Muscle layer of colon (tissue), 2 donors: ENCODE results near the gene GPR173.
A peak's percentile ranks its signal among the peaks of the same experiment; 100 is the strongest.

Experiments
- H3K27ac ChIP-seq: one replicate; pipeline ENCODE4 v1.7.0; 2013; ENCODE audit warnings: low read depth, mild to moderate bottlenecking, low read length, moderate library complexity
- H3K27me3 ChIP-seq, 2 donors: one replicate each; pipeline ENCODE4 v1.7.0; 2013; ENCODE audit warnings: low read length in 2 of 2, mild to moderate bottlenecking in 2 of 2; ENCODE audit not compliant: insufficient read depth in 2 of 2, control insufficient read depth in 1 of 2
- H3K36me3 ChIP-seq: one replicate; pipeline ENCODE4 v1.7.0; 2013; ENCODE audit warnings: mild to moderate bottlenecking, low read length; ENCODE audit not compliant: insufficient read depth
- H3K4me1 ChIP-seq: one replicate; pipeline ENCODE4 v1.7.0; 2013; ENCODE audit warnings: mild to moderate bottlenecking, low read length; ENCODE audit not compliant: insufficient read depth
- H3K4me3 ChIP-seq, 2 donors: one replicate each; pipeline ENCODE4 v1.7.0; 2013; ENCODE audit warnings: low read length in 2 of 2, low read depth in 1 of 2, mild to moderate bottlenecking in 1 of 2, moderate library complexity in 1 of 2
- H3K9ac ChIP-seq: one replicate; pipeline ENCODE4 v1.7.0; 2013; ENCODE audit warnings: low read length
- H3K9me3 ChIP-seq: one replicate; pipeline ENCODE4 v1.7.0; 2013; ENCODE audit warnings: mild to moderate bottlenecking, low read length
- donor health status: abdominal sarcoma.
- donor health status: Adenocarcinoma of cecum.

The GPR173 gene

GRCh38 chrX:53028678-53029077 lies 19.9 kb upstream of the GPR173 start:
- H3K9me3 ChIP-seq = no peaks in the 10 kb centered on the region
- H3K9ac ChIP-seq = no peak overlapping the region
- peaks cover 0 to 3% of the 10 kb centered on the region in 2 donors for H3K27me3 ChIP-seq

GRCh38 chrX:53031380-53031779 lies 17.2 kb upstream of the GPR173 start:
- no peaks in the 10 kb centered on the region for H3K36me3 ChIP-seq
- peaks cover 0 to 10% of the 10 kb centered on the region in 2 donors for H3K27me3 ChIP-seq
- no peaks in the 10 kb centered on the region for H3K4me1 ChIP-seq
- no peak overlapping the region for H3K9ac ChIP-seq
- H3K27ac ChIP-seq = no peak overlapping the region
- H3K9me3 ChIP-seq = no peaks in the 10 kb centered on the region
- no peak overlapping the region for H3K4me3 ChIP-seq

More at GRCh38 chrX:53028678-53029077, 19.9 kb upstream of the GPR173 start:
- H3K27ac ChIP-seq = no peak overlapping the region
- H3K4me1 ChIP-seq = no peaks in the 10 kb centered on the region
- no peak overlapping the region for H3K4me3 ChIP-seq
- no peaks in the 10 kb centered on the region for H3K36me3 ChIP-seq

- Histone ChIP-seq H3K27ac (no peak overlapping the region), H3K9ac (no peak overlapping the region), H3K27me3 (peaks cover 0 to 16% of the 10 kb centered on the region in 2 donors), H3K4me3 (no peak overlapping the region), H3K4me1 (no peaks in the 10 kb centered on the region), H3K9me3 (no peaks in the 10 kb centered on the region), H3K36me3 (no peaks in the 10 kb centered on the region)
Measured at GRCh38 chrX:53036149-53036548, 12.4 kb upstream of the GPR173 start.

- Histone ChIP-seq H3K27ac (no peak overlapping the region), H3K27me3 (peaks cover 0 to 18% of the 10 kb centered on the region in 2 donors), H3K9ac (no peak overlapping the region), H3K4me1 (no peaks in the 10 kb centered on the region), H3K4me3 (no peak overlapping the region), H3K9me3 (no peaks in the 10 kb centered on the region), H3K36me3 (no peaks in the 10 kb centered on the region)
Measured at GRCh38 chrX:53039236-53039635, 9.4 kb upstream of the GPR173 start.

- Histone ChIP-seq H3K36me3 (no peaks in the 10 kb centered on the region), H3K4me1 (peaks cover 4% of the 10 kb centered on the region), H3K9me3 (no peaks in the 10 kb centered on the region), H3K4me3 (no peak overlapping the region), H3K27ac (no peak overlapping the region), H3K27me3 (peaks cover 0 to 10% of the 10 kb centered on the region in 2 donors), H3K9ac (no peak overlapping the region)
Measured at GRCh38 chrX:53044995-53045394, 3.6 kb upstream of the GPR173 start.

- Histone ChIP-seq H3K27ac (no peak overlapping the region), H3K9ac (no peak overlapping the region), H3K27me3 (peaks cover 0 to 10% of the 10 kb centered on the region in 2 donors), H3K4me3 (no peak overlapping the region), H3K4me1 (peaks cover 4% of the 10 kb centered on the region), H3K9me3 (no peaks in the 10 kb centered on the region), H3K36me3 (no peaks in the 10 kb centered on the region)
Measured at GRCh38 chrX:53047228-53047627, 1.4 kb upstream of the GPR173 start.

GRCh38 chrX:53049127-53049517 lies 533 bp downstream of the GPR173 start:
- Histone ChIP-seq H3K4me3 (peak overlapping the region; percentile 30 to 39), H3K27me3 (peaks cover 0 to 10% of the 10 kb centered on the region in 2 donors), H3K9me3 (no peaks in the 10 kb centered on the region), H3K36me3 (no peaks in the 10 kb centered on the region), H3K9ac (no peak overlapping the region), H3K4me1 (peaks cover 4% of the 10 kb centered on the region), H3K27ac (no peak overlapping the region)

- Histone ChIP-seq H3K27me3 (peaks cover 0 to 10% of the 10 kb centered on the region in 2 donors), H3K9me3 (no peaks in the 10 kb centered on the region), H3K27ac (no peak overlapping the region), H3K36me3 (no peaks in the 10 kb centered on the region), H3K9ac (no peak overlapping the region), H3K4me1 (peaks cover 4% of the 10 kb centered on the region), H3K4me3 (no peak overlapping the region)
Measured at GRCh38 chrX:53050841-53051240, 2.3 kb downstream of the GPR173 start.

- Histone ChIP-seq H3K4me1 (no peaks in the 10 kb centered on the region), H3K27me3 (peaks cover 0 to 2% of the 10 kb centered on the region in 2 donors), H3K27ac (no peak overlapping the region), H3K36me3 (no peaks in the 10 kb centered on the region), H3K9me3 (no peaks in the 10 kb centered on the region), H3K9ac (no peak overlapping the region), H3K4me3 (no peak overlapping the region)
Measured at GRCh38 chrX:53055244-53055849, 6.8 kb downstream of the GPR173 start.

- Histone ChIP-seq H3K9me3 (no peaks in the 10 kb centered on the region), H3K4me1 (no peaks in the 10 kb centered on the region), H3K27ac (no peak overlapping the region), H3K27me3 (no peaks in the 10 kb centered on the region), H3K4me3 (no peak overlapping the region), H3K36me3 (no peaks in the 10 kb centered on the region), H3K9ac (no peak overlapping the region)
Measured at GRCh38 chrX:53056292-53056691, 7.7 kb downstream of the GPR173 start.

GRCh38 chrX:53065104-53065503 lies 16.5 kb downstream of the GPR173 start:
- no peaks in the 10 kb centered on the region for H3K36me3 ChIP-seq
- no peaks in the 10 kb centered on the region for H3K9me3 ChIP-seq
- H3K27me3 ChIP-seq = no peaks in the 10 kb centered on the region
- H3K27ac ChIP-seq = no peak overlapping the region
- H3K4me1 ChIP-seq = no peaks in the 10 kb centered on the region
- H3K9ac ChIP-seq = no peak overlapping the region
- H3K4me3 ChIP-seq = no peak overlapping the region

- Histone ChIP-seq H3K4me3 (peak overlapping the region in 1 of 2 donors; percentile 61), H3K27me3 (peaks cover 0 to 8% of the 10 kb centered on the region in 2 donors), H3K9ac (no peak overlapping the region), H3K4me1 (no peaks in the 10 kb centered on the region), H3K27ac (no peak overlapping the region), H3K9me3 (no peaks in the 10 kb centered on the region), H3K36me3 (no peaks in the 10 kb centered on the region)
Measured at GRCh38 chrX:53071064-53071463, 22.5 kb downstream of the GPR173 start.
